Panc1 (cell line): ENCODE data around the gene DHRS2. TPM values are rescaled to one million over a fixed set of nuclear protein-coding genes. Genes with fewer than 3 reads are reported as not detected.

Experiments used
- ATAC-seq: fragments of 200-7000 bp; cut with Tn5 transposase; 2 replicates; pipeline ENCODE4 v1.9.1; 2020; ENCODE audit warnings: mild to moderate bottlenecking, moderate library complexity
- BruUV-seq: library from RNA; stranded (reverse); fragments of 400-500 nt; replicated peaks from 2 replicates; lab custom pipeline; 2021; lab: Mats Ljungman, UMichigan
- CTCF ChIA-PET: fragments of 300-600 bp; sonication (Branson Sonifier 250); formaldehyde crosslinking; loops from one replicate; lab custom pipeline; 2022; ENCODE audit warnings: antibody characterized with exemption; lab: Charles Lee
- POLR2A ChIA-PET: fragments of 300-600 bp; sonication (Branson Sonifier 250); formaldehyde crosslinking; loops from one replicate; lab custom pipeline; 2022; ENCODE audit warnings: antibody characterized with exemption; lab: Charles Lee
- DNase-seq: peaks from one replicate; pipeline ENCODE4 v3.0.0-alpha.2; 2010; ENCODE audit warnings: low read depth, low spot score
- H3K27ac ChIP-seq: 2 replicates; pipeline ENCODE4 v1.5.1; 2011; ENCODE audit warnings: mild to moderate bottlenecking, low read length, inconsistent platforms
- H3K27me3 ChIP-seq: fragments of 200-500 bp; sonication (Bioruptor generic); 2 replicates; pipeline ENCODE4 v1.6.0; 2014; ENCODE audit warnings: low read length, inconsistent platforms; ENCODE audit not compliant: control insufficient read depth, insufficient read depth
- H3K36me3 ChIP-seq: fragments of 200-500 bp; sonication (Bioruptor generic); 2 replicates; pipeline ENCODE4 v1.5.1; 2014; ENCODE audit warnings: inconsistent platforms, mild to moderate bottlenecking, low read length, moderate library complexity; ENCODE audit not compliant: control insufficient read depth, insufficient read depth
- H3K4me1 ChIP-seq: 2 replicates; pipeline ENCODE4 v1.5.1; 2011; ENCODE audit warnings: inconsistent platforms, mild to moderate bottlenecking, low read length, moderate library complexity; ENCODE audit not compliant: control insufficient read depth, insufficient read depth
- H3K4me3 ChIP-seq, 2 experiments: 2 replicates each; pipeline ENCODE4 v1.5.1; 2011 to 2012; ENCODE audit warnings: low read depth in 2 of 2, low read length in 2 of 2, mild to moderate bottlenecking in 2 of 2, inconsistent platforms in 1 of 2, moderate library complexity in 1 of 2
- H3K9me3 ChIP-seq: fragments of 200-500 bp; sonication (Bioruptor generic); 2 replicates; pipeline ENCODE4 v1.5.1; 2014; ENCODE audit warnings: low read depth, mild to moderate bottlenecking, inconsistent platforms, low read length, moderate library complexity; ENCODE audit not compliant: control insufficient read depth, insufficient read depth
- POLR2AphosphoS5 ChIP-seq: IDR thresholded peaks from 2 replicates; pipeline ENCODE4 v1.6.1; 2012; ENCODE audit warnings: mild to moderate bottlenecking, low read depth, low read length, moderate library complexity
- SIN3A ChIP-seq: IDR thresholded peaks from 2 replicates; pipeline ENCODE4 v1.6.1; 2012; ENCODE audit warnings: low read depth, mild to moderate bottlenecking, low read length, moderate library complexity, borderline replicate concordance; ENCODE audit not compliant: insufficient read depth
- TCF7L2 ChIP-seq: IDR thresholded peaks from 2 replicates; pipeline ENCODE4 v1.6.1; 2011; ENCODE audit warnings: mild to moderate bottlenecking, low read depth, low read length, inconsistent platforms
- in situ Hi-C: cut with HindIII; loops from 2 replicates; pipeline ENCODE4 v1.10.0; 2016; ENCODE audit warnings: low sequenced_read_pairs, low pct_unique_long_range_greater_than_20kb
- intact Hi-C: fragments of 100-400 bp; cut with micrococcal nuclease; formaldehyde crosslinking; loops from one replicate; pipeline ENCODE4 v1.10.0; 2022; ENCODE audit not compliant: unreplicated experiment
- total RNA-seq: library from RNA; stranded (reverse); gene quantifications from one replicate; pipeline ENCODE4 v1.2.1, GENCODE V29; 2021; ENCODE audit not compliant: unreplicated experiment
- TF ChIP-seq, protein P1 (sequence below), 2 experiments: IDR thresholded peaks; 2 replicates each; pipeline ENCODE4 v1.6.1; 2011 to 2012; ENCODE audit warnings: low read depth in 2 of 2, control low read depth in 1 of 2, low read length in 1 of 2, mild to moderate bottlenecking in 1 of 2, moderate library complexity in 1 of 2; ENCODE audit not compliant: insufficient read depth in 1 of 2
- TF ChIP-seq, protein P2 (sequence below): fragments of 450-650 bp; IDR thresholded peaks from 2 replicates; pipeline ENCODE4 v1.5.1; 2017; ENCODE audit warnings: mild to moderate bottlenecking

DHRS2 gene
- total RNA-seq, 1 experiment from 2014 or later: 1.0 TPM

DNA sequence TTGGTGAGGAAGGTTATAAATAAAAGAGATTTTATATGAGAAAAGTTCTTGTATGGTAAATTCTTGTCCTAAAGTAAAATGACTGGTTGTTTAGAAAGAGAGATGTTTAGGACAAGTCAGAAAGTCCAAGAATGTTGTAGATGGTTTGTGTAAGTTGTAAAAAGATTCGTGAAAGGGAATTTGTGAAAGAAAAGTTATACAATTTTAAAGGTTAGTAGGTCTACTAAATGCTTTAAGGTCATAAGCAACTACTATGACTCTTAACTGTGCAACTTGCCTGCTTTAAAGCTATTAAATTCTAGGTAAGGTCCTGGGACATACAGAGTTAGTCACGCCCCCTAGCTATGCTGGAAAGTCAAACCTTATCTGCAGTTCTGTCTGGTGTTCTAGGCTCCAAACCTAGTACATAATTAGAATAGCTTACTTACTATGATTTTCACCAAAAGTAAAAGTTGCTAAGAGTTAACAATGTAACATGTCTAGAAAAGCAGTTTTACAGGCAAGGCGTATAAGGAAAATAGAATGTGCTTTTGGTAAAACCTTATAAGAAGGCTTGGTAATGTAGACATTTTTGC, 11.2 kb upstream of the DHRS2 start:
- in situ Hi-C loops (no loop called here), intact Hi-C loops (no loop called here)
- ATAC-seq (no peak), DNase-seq (no peak)
- CTCF ChIA-PET: no interaction called here
- Histone ChIP-seq H3K4me3 (no peak overlapping the region), H3K4me1 (no peaks in the 10 kb centered on the region), H3K36me3 (no peaks in the 10 kb centered on the region), H3K9me3 (peaks cover 15% of the 10 kb centered on the region; the same call in 1 of the 2 replicates), H3K27ac (no peak overlapping the region), H3K27me3 (no peaks in the 10 kb centered on the region)
- no TSS peak for BruUV-seq
- TF ChIP-seq, protein P1, sequence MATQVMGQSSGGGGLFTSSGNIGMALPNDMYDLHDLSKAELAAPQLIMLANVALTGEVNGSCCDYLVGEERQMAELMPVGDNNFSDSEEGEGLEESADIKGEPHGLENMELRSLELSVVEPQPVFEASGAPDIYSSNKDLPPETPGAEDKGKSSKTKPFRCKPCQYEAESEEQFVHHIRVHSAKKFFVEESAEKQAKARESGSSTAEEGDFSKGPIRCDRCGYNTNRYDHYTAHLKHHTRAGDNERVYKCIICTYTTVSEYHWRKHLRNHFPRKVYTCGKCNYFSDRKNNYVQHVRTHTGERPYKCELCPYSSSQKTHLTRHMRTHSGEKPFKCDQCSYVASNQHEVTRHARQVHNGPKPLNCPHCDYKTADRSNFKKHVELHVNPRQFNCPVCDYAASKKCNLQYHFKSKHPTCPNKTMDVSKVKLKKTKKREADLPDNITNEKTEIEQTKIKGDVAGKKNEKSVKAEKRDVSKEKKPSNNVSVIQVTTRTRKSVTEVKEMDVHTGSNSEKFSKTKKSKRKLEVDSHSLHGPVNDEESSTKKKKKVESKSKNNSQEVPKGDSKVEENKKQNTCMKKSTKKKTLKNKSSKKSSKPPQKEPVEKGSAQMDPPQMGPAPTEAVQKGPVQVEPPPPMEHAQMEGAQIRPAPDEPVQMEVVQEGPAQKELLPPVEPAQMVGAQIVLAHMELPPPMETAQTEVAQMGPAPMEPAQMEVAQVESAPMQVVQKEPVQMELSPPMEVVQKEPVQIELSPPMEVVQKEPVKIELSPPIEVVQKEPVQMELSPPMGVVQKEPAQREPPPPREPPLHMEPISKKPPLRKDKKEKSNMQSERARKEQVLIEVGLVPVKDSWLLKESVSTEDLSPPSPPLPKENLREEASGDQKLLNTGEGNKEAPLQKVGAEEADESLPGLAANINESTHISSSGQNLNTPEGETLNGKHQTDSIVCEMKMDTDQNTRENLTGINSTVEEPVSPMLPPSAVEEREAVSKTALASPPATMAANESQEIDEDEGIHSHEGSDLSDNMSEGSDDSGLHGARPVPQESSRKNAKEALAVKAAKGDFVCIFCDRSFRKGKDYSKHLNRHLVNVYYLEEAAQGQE (IDR thresholded peaks at IDR 0.05; ENCODE audit: insufficient read depth in 1 of 2, low read depth in 2 of 2, low read length in 1 of 2): no peak
- TF ChIP-seq, protein P2, sequence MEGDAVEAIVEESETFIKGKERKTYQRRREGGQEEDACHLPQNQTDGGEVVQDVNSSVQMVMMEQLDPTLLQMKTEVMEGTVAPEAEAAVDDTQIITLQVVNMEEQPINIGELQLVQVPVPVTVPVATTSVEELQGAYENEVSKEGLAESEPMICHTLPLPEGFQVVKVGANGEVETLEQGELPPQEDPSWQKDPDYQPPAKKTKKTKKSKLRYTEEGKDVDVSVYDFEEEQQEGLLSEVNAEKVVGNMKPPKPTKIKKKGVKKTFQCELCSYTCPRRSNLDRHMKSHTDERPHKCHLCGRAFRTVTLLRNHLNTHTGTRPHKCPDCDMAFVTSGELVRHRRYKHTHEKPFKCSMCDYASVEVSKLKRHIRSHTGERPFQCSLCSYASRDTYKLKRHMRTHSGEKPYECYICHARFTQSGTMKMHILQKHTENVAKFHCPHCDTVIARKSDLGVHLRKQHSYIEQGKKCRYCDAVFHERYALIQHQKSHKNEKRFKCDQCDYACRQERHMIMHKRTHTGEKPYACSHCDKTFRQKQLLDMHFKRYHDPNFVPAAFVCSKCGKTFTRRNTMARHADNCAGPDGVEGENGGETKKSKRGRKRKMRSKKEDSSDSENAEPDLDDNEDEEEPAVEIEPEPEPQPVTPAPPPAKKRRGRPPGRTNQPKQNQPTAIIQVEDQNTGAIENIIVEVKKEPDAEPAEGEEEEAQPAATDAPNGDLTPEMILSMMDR: no peak
- TF ChIP-seq POLR2AphosphoS5 (no peak), SIN3A (no peak), TCF7L2 (no peak)
- POLR2A ChIA-PET: no interaction called here

GRCh38 chr14:23626946-23627345, 9.2 kb upstream of the DHRS2 start:
- Histone ChIP-seq H3K27ac (no peak overlapping the region), H3K4me1 (peaks cover 3% of the 10 kb centered on the region), H3K4me3 (no peak overlapping the region), H3K27me3 (no peaks in the 10 kb centered on the region), H3K36me3 (no peaks in the 10 kb centered on the region), H3K9me3 (peaks cover 15% of the 10 kb centered on the region; the same call in 1 of the 2 replicates)
- ATAC-seq (no peak), DNase-seq (no peak)
- ChIA-PET CTCF (interaction anchor here (0.6 kb wide), 1 partner anchor 138 kb away, joined by 4 read pairs; no protein-coding TSS in a partner anchor), POLR2A (no interaction called here)
- TF ChIP-seq SIN3A (no peak), POLR2AphosphoS5 (no peak), TCF7L2 (no peak)
- TF ChIP-seq, protein P2: no peak
- TF ChIP-seq, protein P1 (IDR thresholded peaks at IDR 0.05; ENCODE audit: insufficient read depth in 1 of 2, low read depth in 2 of 2, low read length in 1 of 2): no peak
- BruUV-seq: no TSS peak
- in situ Hi-C loops: no loop called here
- intact Hi-C loops: no loop called here
